ENCODE data around the gene ANO2.

The ANO2 gene

GRCh38 chr12:5748027-5748426, 197.0 kb downstream of the ANO2 start:
- no peak overlapping the region for H3K9ac ChIP-seq (ENCODE audit: low read length)
- no peak overlapping the region for H4K8ac ChIP-seq (ENCODE audit: low read length)
- no peak overlapping the region for H2BK12ac ChIP-seq (ENCODE audit: low read length in 2 of 2)
- H2AK5ac ChIP-seq (ENCODE audit: low read length, severe bottlenecking), result no peak overlapping the region
- no peaks in the 10 kb centered on the region for H3K9me3 ChIP-seq (ENCODE audit: control insufficient read depth, low read length)
- DNase-seq, result no peak
- no peak overlapping the region for H3K4me3 ChIP-seq (ENCODE audit: insufficient read depth in 1 of 2, low read depth in 1 of 2, low read length in 2 of 2)
- H2BK120ac ChIP-seq (ENCODE audit: low read depth, low read length), result no peak overlapping the region
- H2AFZ ChIP-seq (ENCODE audit: low read depth, low read length), result no peak overlapping the region
- H2BK15ac ChIP-seq (ENCODE audit: low read depth, poor library complexity, severe bottlenecking), result no peak overlapping the region
- no peaks in the 10 kb centered on the region for H3K36me3 ChIP-seq (ENCODE audit: control insufficient read depth in 1 of 2, insufficient read depth in 2 of 2, low read depth in 1 of 2, low read length in 2 of 2)
- peaks cover 2% of the 10 kb centered on the region for H3K4me1 ChIP-seq (ENCODE audit: control insufficient read depth, insufficient read depth, low read depth, low read length)
- no peak overlapping the region for H3K23ac ChIP-seq (ENCODE audit: low read length in 2 of 2)
- no peaks in the 10 kb centered on the region for H3K79me1 ChIP-seq (replicated peaks; ENCODE audit: low read length, poor library complexity, severe bottlenecking)
- no peak overlapping the region for H3K27ac ChIP-seq (ENCODE audit: low read length, poor library complexity, severe bottlenecking)
- no peak overlapping the region for H3K4ac ChIP-seq (ENCODE audit: low read depth in 1 of 2, low read length in 2 of 2)
- no peak overlapping the region for H3K18ac ChIP-seq (ENCODE audit: low read depth in 1 of 2, low read length in 2 of 2)
- H3K4me2 ChIP-seq (ENCODE audit: low read length, poor library complexity, severe bottlenecking), result no peak overlapping the region
- 88% methylated on average over 12 of the region's 12 CpGs for WGBS
- peaks cover 3 to 7% of the 10 kb centered on the region in 2 experiments for H3K27me3 ChIP-seq (ENCODE audit: control insufficient read depth in 1 of 2, insufficient read depth in 1 of 2, low read length in 2 of 2)
- H3K14ac ChIP-seq (ENCODE audit: low read length in 2 of 2), result no peak overlapping the region
- no peak overlapping the region for H2BK5ac ChIP-seq (ENCODE audit: low read depth, low read length, poor library complexity, severe bottlenecking)
- H4K91ac ChIP-seq (ENCODE audit: low read length), result peak overlapping the region; percentile 74

- no peaks in the 10 kb centered on the region for H3K79me1 ChIP-seq (replicated peaks; ENCODE audit: low read length, poor library complexity, severe bottlenecking)
- H3K9me3 ChIP-seq (ENCODE audit: control insufficient read depth, low read length), result no peaks in the 10 kb centered on the region
- no peak overlapping the region for H4K8ac ChIP-seq (ENCODE audit: low read length)
- H3K36me3 ChIP-seq (ENCODE audit: control insufficient read depth in 1 of 2, insufficient read depth in 2 of 2, low read depth in 1 of 2, low read length in 2 of 2), result no peaks in the 10 kb centered on the region
- H3K4me2 ChIP-seq (ENCODE audit: low read length, poor library complexity, severe bottlenecking), result no peak overlapping the region
- H2BK12ac ChIP-seq (ENCODE audit: low read length in 2 of 2), result no peak overlapping the region
- H3K27me3 ChIP-seq (ENCODE audit: control insufficient read depth in 1 of 2, insufficient read depth in 1 of 2, low read length in 2 of 2), result peaks cover 3 to 7% of the 10 kb centered on the region in 2 experiments
- no peak overlapping the region for H2AK5ac ChIP-seq (ENCODE audit: low read length, severe bottlenecking)
- H3K4me3 ChIP-seq (ENCODE audit: insufficient read depth in 1 of 2, low read depth in 1 of 2, low read length in 2 of 2), result no peak overlapping the region
- H3K9ac ChIP-seq (ENCODE audit: low read length), result no peak overlapping the region
- no peak overlapping the region for H2BK120ac ChIP-seq (ENCODE audit: low read depth, low read length)
- H3K27ac ChIP-seq (ENCODE audit: low read length, poor library complexity, severe bottlenecking), result no peak overlapping the region
- no peak overlapping the region for H3K23ac ChIP-seq (ENCODE audit: low read length in 2 of 2)
- H3K4ac ChIP-seq (ENCODE audit: low read depth in 1 of 2, low read length in 2 of 2), result no peak overlapping the region
- H4K91ac ChIP-seq (ENCODE audit: low read length), result no peak overlapping the region
- H2AFZ ChIP-seq (ENCODE audit: low read depth, low read length), result no peak overlapping the region
- H3K4me1 ChIP-seq (ENCODE audit: control insufficient read depth, insufficient read depth, low read depth, low read length), result peaks cover 2% of the 10 kb centered on the region
- H2BK5ac ChIP-seq (ENCODE audit: low read depth, low read length, poor library complexity, severe bottlenecking), result no peak overlapping the region
- no peak for DNase-seq
- no peak overlapping the region for H2BK15ac ChIP-seq (ENCODE audit: low read depth, poor library complexity, severe bottlenecking)
- WGBS, result 96% methylated on average over 4 of the region's 6 CpGs
- H3K18ac ChIP-seq (ENCODE audit: low read depth in 1 of 2, low read length in 2 of 2), result no peak overlapping the region
- no peak overlapping the region for H3K14ac ChIP-seq (ENCODE audit: low read length in 2 of 2)
Observed at GRCh38 chr12:5746917-5747316, 198.1 kb downstream of the ANO2 start.

DNA sequence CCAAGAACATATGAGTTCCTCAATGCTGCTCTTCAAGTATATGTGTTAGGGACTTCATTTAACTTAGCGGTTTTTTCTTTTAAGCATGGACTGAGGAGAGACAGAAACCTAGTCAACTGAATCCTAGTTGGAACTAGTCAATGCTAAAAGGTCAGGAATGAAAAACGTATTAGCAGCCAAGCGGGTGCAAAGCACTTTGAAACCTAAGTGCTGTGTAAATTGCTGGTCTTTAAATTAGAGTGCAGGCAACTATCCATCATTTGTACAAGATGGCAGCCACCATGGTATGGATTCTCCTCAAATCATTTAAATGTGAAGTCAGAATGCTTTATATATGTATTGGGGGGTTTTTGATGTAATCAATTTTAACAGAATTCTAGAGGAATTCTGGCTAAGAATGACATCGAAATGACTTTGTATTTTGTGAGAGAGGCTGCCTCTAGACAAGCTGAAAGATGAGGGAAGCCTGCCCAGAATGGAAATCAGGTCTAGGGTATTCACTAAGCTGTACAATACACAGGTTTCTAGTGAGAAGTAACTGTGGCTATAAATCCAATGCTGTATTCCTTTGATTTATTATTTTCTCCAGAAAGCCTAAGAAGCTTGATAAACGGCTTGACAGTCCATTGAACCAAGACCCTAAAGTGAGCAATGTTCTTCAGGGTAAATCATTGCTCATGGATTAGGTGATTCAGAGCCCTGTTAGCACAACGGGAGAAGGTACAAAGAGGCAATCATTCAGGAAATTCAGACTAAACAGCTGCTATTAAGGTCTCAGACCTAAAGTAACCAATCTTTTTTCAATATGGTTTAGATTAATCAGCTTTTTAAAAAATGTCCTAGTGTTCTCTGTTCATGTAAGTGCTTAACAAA, 198.8 kb downstream of the ANO2 start:
- no peaks in the 10 kb centered on the region for H3K36me3 ChIP-seq (ENCODE audit: control insufficient read depth in 1 of 2, insufficient read depth in 2 of 2, low read depth in 1 of 2, low read length in 2 of 2)
- no peaks in the 10 kb centered on the region for H3K79me1 ChIP-seq (replicated peaks; ENCODE audit: low read length, poor library complexity, severe bottlenecking)
- peaks cover 3 to 7% of the 10 kb centered on the region in 2 experiments for H3K27me3 ChIP-seq (ENCODE audit: control insufficient read depth in 1 of 2, insufficient read depth in 1 of 2, low read length in 2 of 2)
- H2BK12ac ChIP-seq (ENCODE audit: low read length in 2 of 2), result no peak overlapping the region
- no peak overlapping the region for H2BK15ac ChIP-seq (ENCODE audit: low read depth, poor library complexity, severe bottlenecking)
- no peak overlapping the region for H3K4ac ChIP-seq (ENCODE audit: low read depth in 1 of 2, low read length in 2 of 2)
- no peak overlapping the region for H2AK5ac ChIP-seq (ENCODE audit: low read length, severe bottlenecking)
- no peak overlapping the region for H3K4me2 ChIP-seq (ENCODE audit: low read length, poor library complexity, severe bottlenecking)
- no peak for DNase-seq
- no peak overlapping the region for H4K91ac ChIP-seq (ENCODE audit: low read length)
- H3K9me3 ChIP-seq (ENCODE audit: control insufficient read depth, low read length), result no peaks in the 10 kb centered on the region
- H2AFZ ChIP-seq (ENCODE audit: low read depth, low read length), result no peak overlapping the region
- no peak overlapping the region for H3K14ac ChIP-seq (ENCODE audit: low read length in 2 of 2)
- WGBS, result 62% methylated on average over 5 of the region's 6 CpGs
- H2BK120ac ChIP-seq (ENCODE audit: low read depth, low read length), result no peak overlapping the region
- no peak overlapping the region for H3K23ac ChIP-seq (ENCODE audit: low read length in 2 of 2)
- H2BK5ac ChIP-seq (ENCODE audit: low read depth, low read length, poor library complexity, severe bottlenecking), result no peak overlapping the region
- no peak overlapping the region for H3K9ac ChIP-seq (ENCODE audit: low read length)
- H3K27ac ChIP-seq (ENCODE audit: low read length, poor library complexity, severe bottlenecking), result no peak overlapping the region
- H3K4me3 ChIP-seq (ENCODE audit: insufficient read depth in 1 of 2, low read depth in 1 of 2, low read length in 2 of 2), result no peak overlapping the region
- peaks cover 2% of the 10 kb centered on the region for H3K4me1 ChIP-seq (ENCODE audit: control insufficient read depth, insufficient read depth, low read depth, low read length)
- no peak overlapping the region for H4K8ac ChIP-seq (ENCODE audit: low read length)
- no peak overlapping the region for H3K18ac ChIP-seq (ENCODE audit: low read depth in 1 of 2, low read length in 2 of 2)

GRCh38 chr12:5745251-5745888, 199.7 kb downstream of the ANO2 start:
- Histone ChIP-seq H3K4ac (ENCODE audit: low read depth in 1 of 2, low read length in 2 of 2) (no peak overlapping the region), H3K27me3 (ENCODE audit: control insufficient read depth in 1 of 2, insufficient read depth in 1 of 2, low read length in 2 of 2) (peaks cover 5 to 8% of the 10 kb centered on the region in 2 experiments), H2BK5ac (ENCODE audit: low read depth, low read length, poor library complexity, severe bottlenecking) (no peak overlapping the region), H2AK5ac (ENCODE audit: low read length, severe bottlenecking) (no peak overlapping the region), H3K23ac (ENCODE audit: low read length in 2 of 2) (no peak overlapping the region), H3K4me1 (ENCODE audit: control insufficient read depth, insufficient read depth, low read depth, low read length) (peaks cover 2% of the 10 kb centered on the region), H3K9me3 (ENCODE audit: control insufficient read depth, low read length) (no peaks in the 10 kb centered on the region), H4K91ac (ENCODE audit: low read length) (no peak overlapping the region), H3K9ac (ENCODE audit: low read length) (no peak overlapping the region), H3K27ac (ENCODE audit: low read length, poor library complexity, severe bottlenecking) (no peak overlapping the region), H3K4me3 (ENCODE audit: insufficient read depth in 1 of 2, low read depth in 1 of 2, low read length in 2 of 2) (no peak overlapping the region), H4K8ac (ENCODE audit: low read length) (no peak overlapping the region), H3K14ac (ENCODE audit: low read length in 2 of 2) (no peak overlapping the region), H2BK15ac (ENCODE audit: low read depth, poor library complexity, severe bottlenecking) (no peak overlapping the region), H3K18ac (ENCODE audit: low read depth in 1 of 2, low read length in 2 of 2) (no peak overlapping the region), H2BK12ac (ENCODE audit: low read length in 2 of 2) (no peak overlapping the region), H3K36me3 (ENCODE audit: control insufficient read depth in 1 of 2, insufficient read depth in 2 of 2, low read depth in 1 of 2, low read length in 2 of 2) (no peaks in the 10 kb centered on the region), H2AFZ (ENCODE audit: low read depth, low read length) (no peak overlapping the region), H3K79me1 (replicated peaks; ENCODE audit: low read length, poor library complexity, severe bottlenecking) (no peaks in the 10 kb centered on the region), H2BK120ac (ENCODE audit: low read depth, low read length) (no peak overlapping the region), H3K4me2 (ENCODE audit: low read length, poor library complexity, severe bottlenecking) (no peak overlapping the region)
- 27% methylated on average over 4 of the region's 6 CpGs for WGBS
- DNase-seq, result peak; percentile 46

Data from mesenchymal stem cell (in vitro differentiated cells and primary cell).